ENCODE data around the gene TMPRSS3. TPM values are rescaled to one million over a fixed set of nuclear protein-coding genes. Genes with fewer than 3 reads are reported as not detected.

Gene TMPRSS3
- total and polyA plus RNA-seq, 7 donors = 0.16 to 1.3 (median 0.60) TPM; not detected in 4

DNA sequence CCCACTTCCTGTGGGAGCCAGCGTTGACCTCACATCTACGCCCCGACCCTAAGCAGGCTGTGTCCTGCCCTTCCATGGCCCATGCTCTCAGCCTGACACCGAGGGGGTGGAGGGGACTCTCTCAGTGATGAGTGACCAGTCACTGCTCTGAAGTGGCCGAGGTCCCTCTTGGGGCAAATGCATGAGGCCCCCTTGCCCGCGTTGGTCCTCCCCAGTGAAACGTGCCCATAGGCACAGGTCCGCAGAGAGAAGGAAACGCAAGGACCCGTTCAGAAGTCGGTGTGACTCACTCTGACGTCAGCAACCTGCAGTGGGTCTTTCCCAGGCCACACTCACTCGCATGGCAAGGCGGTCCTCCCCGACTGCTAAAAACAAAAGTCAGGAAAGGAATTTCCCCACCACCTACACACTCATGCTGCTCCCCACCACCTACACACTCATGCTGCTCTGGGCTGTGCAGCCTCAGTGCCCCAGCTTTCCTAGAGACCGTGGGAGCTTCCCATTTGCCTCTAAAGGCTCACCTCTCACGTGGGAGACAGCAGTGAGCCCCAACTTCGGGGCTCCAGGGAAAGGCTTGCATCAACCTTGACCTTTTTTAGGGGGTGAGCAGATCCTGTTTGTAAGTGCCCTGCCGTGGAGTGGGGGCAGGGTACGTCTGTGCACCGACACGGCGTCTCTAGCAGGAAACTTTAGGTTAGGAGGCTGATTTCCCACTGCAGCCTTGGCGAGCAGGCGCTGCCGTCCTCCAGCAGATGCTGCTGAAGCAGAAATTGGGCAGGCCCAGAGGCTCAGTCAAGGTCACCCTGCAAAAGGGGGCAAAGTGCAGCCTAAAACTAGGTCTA, 19.3 kb upstream of the TMPRSS3 start:
- TF ChIP-seq POLR2A (IDR thresholded peaks at IDR 0.05) (no peak), POLR2AphosphoS5 (IDR thresholded peaks at IDR 0.05) (no peak), EP300 (IDR thresholded peaks at IDR 0.05) (no peak)
- TF ChIP-seq, protein P1, sequence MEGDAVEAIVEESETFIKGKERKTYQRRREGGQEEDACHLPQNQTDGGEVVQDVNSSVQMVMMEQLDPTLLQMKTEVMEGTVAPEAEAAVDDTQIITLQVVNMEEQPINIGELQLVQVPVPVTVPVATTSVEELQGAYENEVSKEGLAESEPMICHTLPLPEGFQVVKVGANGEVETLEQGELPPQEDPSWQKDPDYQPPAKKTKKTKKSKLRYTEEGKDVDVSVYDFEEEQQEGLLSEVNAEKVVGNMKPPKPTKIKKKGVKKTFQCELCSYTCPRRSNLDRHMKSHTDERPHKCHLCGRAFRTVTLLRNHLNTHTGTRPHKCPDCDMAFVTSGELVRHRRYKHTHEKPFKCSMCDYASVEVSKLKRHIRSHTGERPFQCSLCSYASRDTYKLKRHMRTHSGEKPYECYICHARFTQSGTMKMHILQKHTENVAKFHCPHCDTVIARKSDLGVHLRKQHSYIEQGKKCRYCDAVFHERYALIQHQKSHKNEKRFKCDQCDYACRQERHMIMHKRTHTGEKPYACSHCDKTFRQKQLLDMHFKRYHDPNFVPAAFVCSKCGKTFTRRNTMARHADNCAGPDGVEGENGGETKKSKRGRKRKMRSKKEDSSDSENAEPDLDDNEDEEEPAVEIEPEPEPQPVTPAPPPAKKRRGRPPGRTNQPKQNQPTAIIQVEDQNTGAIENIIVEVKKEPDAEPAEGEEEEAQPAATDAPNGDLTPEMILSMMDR (IDR thresholded peaks at IDR 0.05) = no peak
- no peak overlapping the region for H3K27ac ChIP-seq
- H3K27me3 ChIP-seq = peaks cover 0 to 20% (median 4%) of the 10 kb centered on the region in 3 donors
- intact Hi-C loops (cut with DNase I) = no loop called here
- H3K4me3 ChIP-seq = no peak overlapping the region
- 59 to 78% methylated on average over 27 of the region's 27 CpGs for WGBS, 2 donors
- no peaks in the 10 kb centered on the region for H3K4me1 ChIP-seq
- no peaks in the 10 kb centered on the region for H3K36me3 ChIP-seq
- no peaks in the 10 kb centered on the region for H3K9me3 ChIP-seq
- no peak for DNase-seq

GRCh38 chr21:42414553-42414927, 18.7 kb upstream of the TMPRSS3 start:
- intact Hi-C loops (cut with DNase I) = no loop called here
- no peaks in the 10 kb centered on the region for H3K36me3 ChIP-seq
- peaks cover 0 to 26% (median 4%) of the 10 kb centered on the region in 3 donors for H3K27me3 ChIP-seq
- H3K9me3 ChIP-seq = no peaks in the 10 kb centered on the region
- no peak overlapping the region for H3K27ac ChIP-seq
- H3K4me1 ChIP-seq = no peaks in the 10 kb centered on the region
- no peak overlapping the region for H3K4me3 ChIP-seq
- WGBS, 2 donors = 94 to 95% methylated on average over 8 of the region's 8 CpGs
- DNase-seq = no peak
- TF ChIP-seq, protein P1 (IDR thresholded peaks at IDR 0.05) = no peak
- TF ChIP-seq POLR2AphosphoS5 (IDR thresholded peaks at IDR 0.05) = no peak
- TF ChIP-seq EP300 (IDR thresholded peaks at IDR 0.05) = no peak
- no peak for TF ChIP-seq POLR2A (IDR thresholded peaks at IDR 0.05)

DNA sequence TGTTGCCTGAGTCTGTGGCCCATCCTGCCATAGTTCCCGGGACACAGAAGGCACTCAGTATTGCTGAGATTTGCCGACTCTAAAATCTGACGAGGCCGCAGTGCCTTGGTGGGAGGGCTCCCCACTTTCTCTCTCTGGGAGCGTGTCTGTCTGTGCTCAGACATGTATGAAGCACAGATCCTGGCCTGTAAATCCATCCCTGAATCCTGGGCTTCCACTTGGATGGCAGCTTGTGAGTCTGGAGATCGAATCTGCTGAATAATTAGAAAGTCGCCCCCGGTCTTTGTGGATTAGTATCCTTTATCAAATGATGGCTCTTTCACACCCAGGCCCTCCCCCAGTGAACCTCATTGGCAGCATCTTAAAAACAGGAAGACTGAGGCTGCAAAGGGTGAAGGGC, 18.2 kb upstream of the TMPRSS3 start:
- Histone ChIP-seq H3K9me3 (no peaks in the 10 kb centered on the region), H3K36me3 (no peaks in the 10 kb centered on the region), H3K4me3 (no peak overlapping the region), H3K4me1 (no peaks in the 10 kb centered on the region), H3K27me3 (peaks cover 0 to 30% (median 4%) of the 10 kb centered on the region in 3 donors), H3K27ac (no peak overlapping the region)
- intact Hi-C loops (cut with DNase I) = no loop called here
- no peak for DNase-seq
- WGBS, 2 donors = 93 to 94% methylated on average over 8 of the region's 8 CpGs
- TF ChIP-seq EP300 (IDR thresholded peaks at IDR 0.05) = no peak
- TF ChIP-seq, protein P1 (IDR thresholded peaks at IDR 0.05) = no peak
- TF ChIP-seq POLR2A (IDR thresholded peaks at IDR 0.05) = no peak
- no peak for TF ChIP-seq POLR2AphosphoS5 (IDR thresholded peaks at IDR 0.05)

- 84 to 92% methylated on average over 4 of the region's 4 CpGs for WGBS, 2 donors
- intact Hi-C loops (cut with DNase I) = no loop called here
- DNase-seq = no peak
- peaks cover 0 to 30% (median 4%) of the 10 kb centered on the region in 3 donors for H3K27me3 ChIP-seq
- no peak overlapping the region for H3K27ac ChIP-seq
- H3K9me3 ChIP-seq = no peaks in the 10 kb centered on the region
- TF ChIP-seq POLR2A (IDR thresholded peaks at IDR 0.05) (no peak), EP300 (IDR thresholded peaks at IDR 0.05) (no peak)
- TF ChIP-seq, protein P1 (IDR thresholded peaks at IDR 0.05) = no peak
- H3K4me1 ChIP-seq = no peaks in the 10 kb centered on the region
- no peaks in the 10 kb centered on the region for H3K36me3 ChIP-seq
- H3K4me3 ChIP-seq = no peak overlapping the region
These were observed 17.6 kb upstream of the TMPRSS3 start for GRCh38 chr21:42413500-42413899.
